NCI-H748 (cell line): ENCODE data around the gene GAST.

ENCODE experiments used
- DNase-seq: peaks from one replicate; lab custom pipeline; 2025; ENCODE audit not compliant: unreplicated experiment; lab: John Stamatoyannopoulos, UW

The GAST gene

GRCh38 chr17:41738801-41739112 is 26.6 kb downstream of the GAST start:
- no peak for DNase-seq

DNA sequence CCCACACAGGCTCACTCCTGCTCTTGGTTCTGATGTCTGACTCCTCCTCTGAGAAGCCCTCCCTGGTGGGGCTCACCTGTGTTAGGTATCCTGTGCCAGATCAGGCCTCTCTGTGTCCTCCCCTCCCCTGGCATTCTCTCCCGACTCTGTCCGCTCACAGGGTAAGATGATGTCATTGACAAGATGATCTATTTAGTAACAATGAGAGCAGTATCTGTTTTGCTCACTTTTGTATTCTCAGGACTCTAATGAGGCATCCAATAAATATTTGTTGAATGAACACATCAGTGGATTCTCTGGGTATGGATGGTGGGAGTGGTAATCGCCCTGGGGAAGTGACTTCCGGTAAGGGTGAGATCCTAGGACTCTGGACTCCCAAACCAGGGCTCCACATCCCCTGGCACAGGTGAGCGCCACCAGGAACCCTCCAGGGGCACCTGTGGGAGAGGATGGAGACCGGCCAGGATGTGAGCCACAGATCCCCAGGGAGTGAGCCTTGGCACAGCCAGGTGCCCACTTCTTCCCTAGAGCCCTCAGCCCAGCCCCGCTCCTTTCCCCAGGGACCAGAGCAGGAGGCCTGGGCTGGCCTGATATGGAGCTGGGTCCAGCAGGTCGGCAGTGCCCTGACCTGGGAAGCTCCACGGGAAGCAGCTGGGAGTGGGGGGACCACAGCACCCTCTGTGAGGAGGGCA is 27.7 kb downstream of the GAST start:
- no peak for DNase-seq

DNA sequence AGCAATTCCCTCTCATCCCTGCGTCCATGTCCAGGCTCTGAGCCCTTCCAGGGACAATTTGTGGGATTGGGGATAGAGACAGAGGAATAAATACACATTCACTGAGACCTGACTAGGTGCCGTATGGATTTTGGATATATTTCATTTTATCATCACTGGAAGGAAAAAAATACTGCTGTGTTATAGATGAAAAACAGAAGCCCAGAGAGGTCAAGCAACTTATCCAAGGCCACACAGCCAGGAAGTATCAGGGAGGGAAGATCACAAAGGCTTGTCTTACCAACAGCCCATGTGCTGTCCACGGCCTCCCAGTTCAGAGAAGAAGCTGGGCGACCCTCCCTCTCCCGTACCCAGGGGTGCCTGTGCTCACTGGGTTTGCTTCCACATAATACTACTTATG is 28.4 kb downstream of the GAST start:
- DNase-seq = no peak

DNA sequence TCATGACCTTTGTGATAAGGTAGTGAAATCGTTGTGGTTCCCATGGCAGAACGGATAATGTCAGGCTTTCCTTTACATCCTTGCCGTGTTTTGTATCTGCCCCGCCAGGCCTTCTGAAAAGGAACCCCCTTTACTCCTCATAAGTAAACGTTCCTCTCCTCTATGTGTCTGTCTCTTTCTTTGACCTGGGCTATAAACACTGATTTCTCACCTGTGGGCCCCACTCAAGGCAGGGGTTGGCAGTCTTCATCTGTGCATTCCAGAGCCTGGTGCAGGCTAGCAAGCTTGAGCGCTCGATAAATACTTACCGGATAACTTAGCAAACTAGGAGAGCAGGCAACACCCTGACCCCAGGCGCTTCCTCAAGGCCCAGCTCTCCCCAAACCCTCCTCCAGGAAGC is 29.6 kb downstream of the GAST start:
- no peak for DNase-seq

- no peak for DNase-seq
These were observed 36.1 kb downstream of the GAST start for GRCh38 chr17:41748275-41748674.

- DNase-seq = no peak
These were observed 38.7 kb downstream of the GAST start for GRCh38 chr17:41750862-41751261.

GRCh38 chr17:41751288-41751687 is 39.2 kb downstream of the GAST start:
- DNase-seq = no peak

- no peak for DNase-seq
These were observed 41.9 kb downstream of the GAST start for GRCh38 chr17:41754066-41754465.

- DNase-seq = no peak
These were observed 46.5 kb downstream of the GAST start for GRCh38 chr17:41758601-41759000.

GRCh38 chr17:41760878-41761277 is 48.7 kb downstream of the GAST start:
- DNase-seq = no peak

- no peak for DNase-seq
These were observed 50.3 kb downstream of the GAST start for GRCh38 chr17:41762391-41762790.

DNA sequence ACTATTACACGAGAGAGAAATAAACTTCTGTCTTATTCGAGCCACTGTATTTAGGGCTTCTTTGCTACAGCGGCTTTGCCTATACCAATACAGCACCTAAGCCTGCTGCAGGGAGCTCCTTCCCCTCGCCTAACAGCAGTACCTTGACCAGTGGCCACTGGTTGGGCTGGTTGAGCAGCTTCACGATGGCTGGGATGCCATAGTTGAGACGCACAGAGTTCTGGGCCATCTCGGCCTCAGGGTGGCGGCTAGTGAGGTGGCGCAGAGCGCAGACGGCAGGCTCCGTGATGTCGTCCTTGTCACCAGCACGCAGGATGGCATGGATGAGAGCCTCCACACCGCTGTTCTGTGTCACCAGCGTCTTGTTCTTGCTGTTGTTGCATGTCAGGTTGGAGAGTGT is 50.7 kb downstream of the GAST start:
- no peak for DNase-seq

- DNase-seq = no peak
These were observed 51.2 kb downstream of the GAST start for GRCh38 chr17:41763327-41763726.
